Coronary artery (tissue), 2 donors: ENCODE results near the gene MAST4.

Source experiments
- DNase-seq: peaks from one replicate; pipeline ENCODE4 v3.0.0-alpha.2; 2017; ENCODE audit warnings: low spot score
- H3K27ac ChIP-seq, 2 donors: fragments of 200-600 bp; sonication (generic); one replicate each; pipeline ENCODE4 v1.5.1; 2016 to 2019
- H3K4me3 ChIP-seq: fragments of 200-600 bp; sonication (generic); 2 replicates; pipeline ENCODE4 v1.5.1; 2016; ENCODE audit warnings: mild to moderate bottlenecking, moderate library complexity
- TF ChIP-seq, protein P1 (sequence below): fragments of 200-600 bp; sonication (generic); IDR thresholded peaks from one replicate; pipeline ENCODE4 v1.5.1; 2019; ENCODE audit warnings: antibody characterized with exemption

The MAST4 gene

DNA sequence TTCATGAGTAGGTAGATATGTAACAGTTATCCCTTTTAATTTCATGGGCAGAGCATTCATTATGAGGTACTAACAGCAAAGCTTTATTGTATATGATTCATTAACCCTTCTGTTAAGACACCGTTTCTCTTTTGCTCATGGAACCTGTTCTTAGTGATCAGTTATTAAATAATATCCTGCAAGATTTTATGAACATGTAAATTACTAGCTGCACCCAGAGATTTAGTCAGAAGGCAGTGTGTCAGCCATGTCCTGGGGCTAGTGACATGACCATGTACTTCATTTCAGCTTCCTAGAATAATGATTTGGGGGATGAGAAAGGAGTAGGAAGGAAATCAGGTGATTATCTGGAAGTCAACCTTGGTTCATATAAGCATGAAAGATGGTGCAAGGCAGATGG, 7.0 kb downstream of the MAST4 start:
- no peak for DNase-seq
- TF ChIP-seq, protein P1, sequence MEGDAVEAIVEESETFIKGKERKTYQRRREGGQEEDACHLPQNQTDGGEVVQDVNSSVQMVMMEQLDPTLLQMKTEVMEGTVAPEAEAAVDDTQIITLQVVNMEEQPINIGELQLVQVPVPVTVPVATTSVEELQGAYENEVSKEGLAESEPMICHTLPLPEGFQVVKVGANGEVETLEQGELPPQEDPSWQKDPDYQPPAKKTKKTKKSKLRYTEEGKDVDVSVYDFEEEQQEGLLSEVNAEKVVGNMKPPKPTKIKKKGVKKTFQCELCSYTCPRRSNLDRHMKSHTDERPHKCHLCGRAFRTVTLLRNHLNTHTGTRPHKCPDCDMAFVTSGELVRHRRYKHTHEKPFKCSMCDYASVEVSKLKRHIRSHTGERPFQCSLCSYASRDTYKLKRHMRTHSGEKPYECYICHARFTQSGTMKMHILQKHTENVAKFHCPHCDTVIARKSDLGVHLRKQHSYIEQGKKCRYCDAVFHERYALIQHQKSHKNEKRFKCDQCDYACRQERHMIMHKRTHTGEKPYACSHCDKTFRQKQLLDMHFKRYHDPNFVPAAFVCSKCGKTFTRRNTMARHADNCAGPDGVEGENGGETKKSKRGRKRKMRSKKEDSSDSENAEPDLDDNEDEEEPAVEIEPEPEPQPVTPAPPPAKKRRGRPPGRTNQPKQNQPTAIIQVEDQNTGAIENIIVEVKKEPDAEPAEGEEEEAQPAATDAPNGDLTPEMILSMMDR, result no peak
- Histone ChIP-seq H3K4me3 (no peak overlapping the region), H3K27ac (no peak overlapping the region)

DNA sequence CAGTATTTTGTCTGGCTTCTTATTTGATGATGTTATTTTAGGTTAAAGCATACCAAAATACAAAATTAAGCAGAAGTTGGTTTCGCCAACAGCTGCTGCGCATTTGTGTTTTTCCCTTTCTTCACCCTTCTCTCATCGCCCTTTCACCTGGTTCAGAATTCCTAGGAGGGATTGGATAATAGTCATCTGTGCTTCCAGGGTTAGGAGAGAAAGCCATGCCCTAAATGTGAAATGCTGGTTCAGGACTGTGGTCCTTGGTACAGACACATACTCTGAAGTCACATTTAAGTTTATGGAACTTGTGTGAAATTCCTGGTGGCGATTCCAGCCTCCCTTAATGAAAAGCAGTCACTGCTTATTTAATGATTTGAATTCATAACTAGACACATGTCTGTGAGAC, 7.7 kb downstream of the MAST4 start:
- H3K4me3 ChIP-seq, result no peak overlapping the region
- H3K27ac ChIP-seq, result no peak overlapping the region
- TF ChIP-seq, protein P1, result no peak
- DNase-seq, result no peak

DNA sequence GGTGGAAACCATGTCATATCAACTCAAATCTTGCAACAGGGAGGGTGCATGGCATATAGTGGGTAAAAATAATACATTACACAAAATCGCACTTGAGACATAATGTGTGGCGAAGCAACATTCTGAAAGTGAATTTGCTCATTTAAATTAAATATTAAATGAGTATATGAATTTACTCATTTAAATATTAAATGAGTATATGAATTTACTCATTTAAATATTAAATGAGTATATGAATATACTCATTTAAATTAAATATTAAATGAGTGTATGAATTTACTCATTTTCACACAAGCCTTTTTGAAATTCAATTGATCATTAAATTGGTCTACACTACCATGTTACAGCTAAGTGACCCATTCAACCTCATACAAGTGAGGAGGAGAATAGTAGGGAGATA, 10.5 kb downstream of the MAST4 start:
- TF ChIP-seq, protein P1, result no peak
- Histone ChIP-seq H3K27ac (no peak overlapping the region), H3K4me3 (no peak overlapping the region)
- no peak for DNase-seq

DNA sequence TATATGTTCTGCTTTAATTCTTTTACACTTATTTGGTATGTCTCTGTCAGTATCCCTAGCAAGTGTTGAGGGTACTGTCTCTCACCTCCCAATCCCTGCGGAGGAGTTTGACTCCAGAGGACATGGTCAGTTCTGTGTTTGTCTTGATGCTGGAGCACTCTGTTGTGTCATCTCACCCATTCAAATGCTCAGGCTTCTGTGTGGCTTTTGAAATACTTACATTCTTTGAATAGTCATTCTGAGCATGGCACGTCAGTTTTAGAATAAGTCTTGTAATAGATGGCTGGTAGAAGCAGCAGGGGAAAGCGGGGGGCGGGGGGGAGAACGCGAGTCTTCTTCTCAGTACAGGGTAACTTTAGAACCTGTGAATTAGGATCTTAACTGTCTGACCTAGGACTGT, 12.3 kb downstream of the MAST4 start:
- no peak overlapping the region for H3K4me3 ChIP-seq
- no peak for DNase-seq
- H3K27ac ChIP-seq, result no peak overlapping the region
- TF ChIP-seq, protein P1, result no peak

DNA sequence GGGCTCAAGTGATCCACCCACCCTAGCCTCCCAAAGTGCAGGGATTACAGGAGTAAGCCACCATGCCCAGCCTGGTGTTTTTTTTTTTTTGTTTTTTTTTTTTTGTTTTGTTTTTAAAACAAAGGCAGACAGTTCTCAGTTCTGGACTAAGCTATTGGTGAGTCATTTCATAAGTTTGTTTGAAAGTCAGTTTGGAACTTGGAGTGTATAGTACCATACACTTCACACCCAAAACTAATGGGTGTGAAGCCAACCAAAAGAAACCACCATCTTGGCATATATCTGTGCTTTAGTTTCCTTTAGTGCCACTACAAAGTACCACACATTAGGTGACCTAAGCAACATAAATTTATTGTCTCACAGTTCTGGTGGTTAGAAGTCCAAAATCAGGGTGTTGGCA, 13.4 kb downstream of the MAST4 start:
- no peak overlapping the region for H3K4me3 ChIP-seq
- DNase-seq, result no peak
- TF ChIP-seq, protein P1, result no peak
- H3K27ac ChIP-seq, result no peak overlapping the region

DNA sequence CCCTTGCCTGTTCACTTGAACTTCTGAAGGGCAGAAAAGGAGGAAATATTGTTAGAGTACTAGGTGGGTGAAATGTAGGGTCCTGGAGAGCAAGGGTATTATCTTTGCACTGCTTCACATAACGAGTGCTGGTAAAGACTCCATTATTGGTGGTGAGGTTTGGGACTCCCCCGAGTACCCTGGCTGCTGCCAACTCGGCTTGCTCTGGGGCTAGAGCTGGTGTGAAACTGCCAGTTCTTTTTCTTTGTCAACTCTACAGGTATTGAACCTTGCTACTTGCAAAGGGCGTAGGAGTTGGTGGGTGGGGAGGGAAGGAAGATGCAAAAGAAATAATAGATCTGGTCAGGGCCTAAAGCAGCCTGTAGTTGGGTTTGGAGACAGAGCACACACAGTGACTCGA, 16.0 kb downstream of the MAST4 start:
- no peak overlapping the region for H3K27ac ChIP-seq
- no peak for DNase-seq
- H3K4me3 ChIP-seq, result no peak overlapping the region
- TF ChIP-seq, protein P1, result no peak

DNA sequence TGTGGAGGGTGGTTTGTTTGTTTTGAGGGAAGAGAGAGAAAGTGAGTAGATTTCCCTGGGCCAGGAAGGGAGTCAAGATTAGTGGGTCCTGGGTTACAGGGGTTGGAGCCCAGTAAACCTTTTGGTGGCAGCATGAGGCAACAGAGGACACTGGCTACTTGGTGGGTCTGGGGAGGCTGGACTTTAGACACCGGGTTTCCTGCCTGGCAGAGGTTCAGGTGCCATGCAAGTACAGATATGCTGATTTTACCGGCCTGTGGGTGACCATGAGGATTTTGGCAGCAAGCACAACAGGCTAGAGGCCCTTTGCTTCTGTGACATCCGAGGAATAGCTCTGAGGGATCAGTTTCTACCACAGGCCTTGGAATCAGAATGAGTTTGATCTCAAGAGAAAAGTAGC, 18.9 kb downstream of the MAST4 start:
- Histone ChIP-seq H3K27ac (no peak overlapping the region), H3K4me3 (no peak overlapping the region)
- TF ChIP-seq, protein P1, result no peak
- no peak for DNase-seq
